ENCODE results near the gene SH3RF3. TPM values are rescaled to one million over a fixed set of nuclear protein-coding genes. Genes with fewer than 3 reads are reported as not detected.

The SH3RF3 gene
- total RNA-seq, result 1.3 and 1.7 TPM in 2 replicates
- long read RNA-seq, partial matches to known transcripts, result 0 of 2 reads
- long read RNA-seq, other reads (novel, unspliced or antisense), result 2 of 2 reads

DNA sequence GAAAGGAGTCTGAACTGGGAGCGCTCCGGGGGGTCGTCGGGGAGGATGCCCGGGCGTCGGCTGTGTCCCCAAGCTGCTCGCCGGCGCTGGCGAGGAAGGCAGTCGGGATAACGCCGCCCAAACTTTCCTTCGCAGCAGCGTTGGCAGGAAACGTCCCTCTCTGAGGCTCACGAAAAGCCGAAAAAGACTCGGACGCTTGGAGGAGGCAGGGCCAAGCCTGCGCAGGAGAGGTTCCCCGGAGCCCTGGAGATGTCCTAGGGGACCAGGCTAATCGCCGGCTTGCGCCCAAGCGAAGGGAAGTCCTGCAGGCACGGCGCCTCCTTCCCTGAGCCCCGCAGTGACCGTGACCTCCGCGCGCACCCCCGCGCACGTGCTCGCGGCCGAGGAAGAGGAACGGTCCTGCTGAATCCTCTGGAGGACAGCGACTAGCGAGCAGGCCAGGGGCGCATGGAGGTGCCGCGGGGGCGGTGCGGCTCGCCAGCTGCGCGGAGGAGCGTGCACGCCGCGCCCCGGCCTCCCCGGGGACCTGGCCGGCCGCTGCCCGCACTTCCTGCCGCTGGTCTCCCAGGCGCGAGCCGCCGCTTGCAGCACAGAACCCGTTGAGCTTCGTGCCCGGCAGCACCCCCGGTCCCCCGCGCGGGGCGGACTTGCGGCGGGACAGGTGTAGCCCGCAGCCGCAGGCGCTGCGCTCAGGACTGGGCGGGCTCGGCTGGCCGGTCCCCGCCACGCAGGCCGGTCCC, at the start of gene SH3RF3:
TSS of gene SH3RF3 (plus strand) at position 590 of the 740 bp plus-strand sequence.
- peaks cover 5% of the 10 kb centered on the region for H3K4me1 Mint-ChIP-seq (ENCODE audit: low read depth)
- TF ChIP-seq, protein P1, sequence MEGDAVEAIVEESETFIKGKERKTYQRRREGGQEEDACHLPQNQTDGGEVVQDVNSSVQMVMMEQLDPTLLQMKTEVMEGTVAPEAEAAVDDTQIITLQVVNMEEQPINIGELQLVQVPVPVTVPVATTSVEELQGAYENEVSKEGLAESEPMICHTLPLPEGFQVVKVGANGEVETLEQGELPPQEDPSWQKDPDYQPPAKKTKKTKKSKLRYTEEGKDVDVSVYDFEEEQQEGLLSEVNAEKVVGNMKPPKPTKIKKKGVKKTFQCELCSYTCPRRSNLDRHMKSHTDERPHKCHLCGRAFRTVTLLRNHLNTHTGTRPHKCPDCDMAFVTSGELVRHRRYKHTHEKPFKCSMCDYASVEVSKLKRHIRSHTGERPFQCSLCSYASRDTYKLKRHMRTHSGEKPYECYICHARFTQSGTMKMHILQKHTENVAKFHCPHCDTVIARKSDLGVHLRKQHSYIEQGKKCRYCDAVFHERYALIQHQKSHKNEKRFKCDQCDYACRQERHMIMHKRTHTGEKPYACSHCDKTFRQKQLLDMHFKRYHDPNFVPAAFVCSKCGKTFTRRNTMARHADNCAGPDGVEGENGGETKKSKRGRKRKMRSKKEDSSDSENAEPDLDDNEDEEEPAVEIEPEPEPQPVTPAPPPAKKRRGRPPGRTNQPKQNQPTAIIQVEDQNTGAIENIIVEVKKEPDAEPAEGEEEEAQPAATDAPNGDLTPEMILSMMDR (IDR thresholded peaks at IDR 0.05; ENCODE audit: unreplicated experiment), result no peak
- peak; percentile 34 for DNase-seq (ENCODE audit: low spot score, unreplicated experiment)
- no peak within 1 kb of the TSS for H3K27ac Mint-ChIP-seq
- peaks cover 60% of the 10 kb centered on the region for H3K27me3 Mint-ChIP-seq
- H3K9me3 Mint-ChIP-seq (ENCODE audit: low read depth), result no peaks in the 10 kb centered on the region
- no peaks in the 10 kb centered on the region for H3K36me3 Mint-ChIP-seq (ENCODE audit: insufficient read depth)
- H3K4me3 Mint-ChIP-seq (ENCODE audit: low read depth), result peak within 1 kb of the TSS; percentile 78

DNA sequence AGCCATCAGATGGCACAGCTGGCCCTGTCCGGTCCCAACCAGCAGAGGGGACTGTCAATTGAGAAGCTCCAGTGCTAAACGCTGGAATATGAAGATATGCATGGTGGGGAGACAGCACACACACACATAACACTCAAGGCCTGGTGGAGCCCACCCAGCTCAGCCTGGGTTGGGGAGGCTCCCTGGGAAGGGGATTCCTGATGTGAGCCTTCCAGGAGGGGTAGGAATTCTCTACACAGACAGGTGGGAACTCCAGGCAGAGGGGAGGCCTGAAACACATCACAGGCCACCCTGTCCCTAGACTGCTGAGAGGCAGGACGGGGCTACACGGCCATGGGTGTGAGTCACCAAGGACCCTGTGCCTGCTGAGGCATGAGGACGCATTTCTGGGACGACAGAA, 49.4 kb upstream of the SH3RF3 start:
- Mint-ChIP-seq H3K9me3 (ENCODE audit: low read depth) (peaks cover 9% of the 10 kb centered on the region), H3K27ac (no peak overlapping the region), H3K36me3 (ENCODE audit: insufficient read depth) (no peaks in the 10 kb centered on the region), H3K27me3 (peaks cover 21% of the 10 kb centered on the region), H3K4me1 (ENCODE audit: low read depth) (no peaks in the 10 kb centered on the region), H3K4me3 (ENCODE audit: low read depth) (no peak overlapping the region)
- TF ChIP-seq, protein P1 (IDR thresholded peaks at IDR 0.05; ENCODE audit: unreplicated experiment), result no peak
- no peak for DNase-seq (ENCODE audit: low spot score, unreplicated experiment)

DNA sequence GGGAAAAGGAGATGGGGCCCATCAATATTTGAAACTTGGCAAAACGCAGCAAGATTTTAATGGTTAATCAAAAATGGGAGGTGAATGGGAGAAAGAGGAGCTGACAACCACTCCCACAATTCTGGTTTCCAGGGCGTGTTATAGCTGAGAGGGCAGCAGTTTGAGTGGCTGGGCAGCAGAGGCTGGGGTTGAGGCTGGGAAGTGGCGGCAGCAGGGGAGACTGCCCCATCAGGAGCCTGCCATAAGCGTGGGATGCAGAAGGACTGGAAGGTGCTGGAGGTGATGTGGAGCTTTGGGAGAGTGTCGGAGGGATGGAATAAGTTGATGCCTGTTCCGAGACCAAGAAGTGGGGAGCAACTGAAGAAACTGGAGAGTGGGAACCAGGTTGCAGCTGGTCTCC, 48.9 kb upstream of the SH3RF3 start:
- TF ChIP-seq, protein P1 (IDR thresholded peaks at IDR 0.05; ENCODE audit: unreplicated experiment), result no peak
- Mint-ChIP-seq H3K4me1 (ENCODE audit: low read depth) (no peaks in the 10 kb centered on the region), H3K4me3 (ENCODE audit: low read depth) (no peak overlapping the region), H3K36me3 (ENCODE audit: insufficient read depth) (no peaks in the 10 kb centered on the region), H3K9me3 (ENCODE audit: low read depth) (peaks cover 9% of the 10 kb centered on the region), H3K27ac (no peak overlapping the region), H3K27me3 (peaks cover 21% of the 10 kb centered on the region)
- no peak for DNase-seq (ENCODE audit: low spot score, unreplicated experiment)

DNA sequence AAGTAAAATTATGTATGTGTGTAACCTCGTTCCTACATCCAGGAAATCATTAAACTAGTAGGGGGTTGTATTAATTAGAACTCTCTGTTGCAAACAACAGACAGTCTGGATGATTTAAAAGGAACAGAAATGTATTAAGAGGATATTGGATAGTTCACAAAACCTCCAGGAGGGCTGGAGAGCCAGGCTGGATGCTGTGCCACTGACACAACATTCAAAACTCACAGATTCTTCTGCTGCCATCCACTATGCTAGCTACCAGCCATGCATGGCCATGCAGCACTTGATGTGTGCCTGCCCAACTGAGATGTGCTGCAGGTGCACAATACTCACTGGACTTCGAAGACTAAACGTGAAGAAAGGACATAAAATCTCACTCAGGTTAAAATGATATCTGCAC, 48.2 kb upstream of the SH3RF3 start:
- Mint-ChIP-seq H3K36me3 (ENCODE audit: insufficient read depth) (no peaks in the 10 kb centered on the region), H3K27me3 (peaks cover 21% of the 10 kb centered on the region), H3K9me3 (ENCODE audit: low read depth) (peaks cover 9% of the 10 kb centered on the region), H3K4me3 (ENCODE audit: low read depth) (no peak overlapping the region), H3K4me1 (ENCODE audit: low read depth) (no peaks in the 10 kb centered on the region), H3K27ac (no peak overlapping the region)
- TF ChIP-seq, protein P1 (IDR thresholded peaks at IDR 0.05; ENCODE audit: unreplicated experiment), result no peak
- no peak for DNase-seq (ENCODE audit: low spot score, unreplicated experiment)

DNA sequence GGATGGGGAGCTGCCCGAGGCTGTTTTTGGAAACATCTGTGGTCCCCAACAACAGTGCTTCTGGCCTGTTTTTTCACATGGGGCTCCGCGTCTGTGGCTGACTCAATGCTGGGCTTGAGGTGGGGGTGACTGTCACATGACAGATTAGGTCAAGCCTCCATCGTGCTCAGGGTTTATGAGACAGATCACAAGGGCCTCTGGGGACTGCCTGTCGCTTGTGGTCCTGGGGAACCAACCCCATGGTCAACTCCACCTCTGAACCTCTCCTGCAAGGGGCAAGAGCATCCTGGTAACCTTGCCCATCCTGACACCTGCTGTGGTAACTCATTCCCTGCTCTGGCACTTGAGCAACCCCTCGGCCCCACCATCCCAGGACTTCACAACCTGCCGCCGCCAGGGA, 47.6 kb upstream of the SH3RF3 start:
- DNase-seq (ENCODE audit: low spot score, unreplicated experiment), result no peak
- H3K27ac Mint-ChIP-seq, result no peak overlapping the region
- H3K4me1 Mint-ChIP-seq (ENCODE audit: low read depth), result no peaks in the 10 kb centered on the region
- H3K4me3 Mint-ChIP-seq (ENCODE audit: low read depth), result no peak overlapping the region
- TF ChIP-seq, protein P1 (IDR thresholded peaks at IDR 0.05; ENCODE audit: unreplicated experiment), result no peak
- no peaks in the 10 kb centered on the region for H3K36me3 Mint-ChIP-seq (ENCODE audit: insufficient read depth)
- H3K27me3 Mint-ChIP-seq, result peaks cover 21% of the 10 kb centered on the region
- H3K9me3 Mint-ChIP-seq (ENCODE audit: low read depth), result peaks cover 9% of the 10 kb centered on the region
